Amniotic stem cell (primary cell): Measurements from ENCODE around the gene SLC39A11.

Source experiments
- DNase-seq: peaks from one replicate; lab custom pipeline; 2025; lab: John Stamatoyannopoulos, UW

The SLC39A11 gene

GRCh38 chr17:72976971-72977770 is 115.3 kb downstream of the SLC39A11 start:
- peak; percentile 31 for DNase-seq

- DNase-seq, result no peak
Measured at GRCh38 chr17:72975509-72975908, 117.0 kb downstream of the SLC39A11 start.

- DNase-seq, result no peak
Measured at GRCh38 chr17:72974605-72975232, 117.8 kb downstream of the SLC39A11 start.

- no peak for DNase-seq
Measured at GRCh38 chr17:72972263-72972951, 120.1 kb downstream of the SLC39A11 start.

GRCh38 chr17:72971226-72971880 is 121.1 kb downstream of the SLC39A11 start:
- DNase-seq, result no peak

- no peak for DNase-seq
Measured at GRCh38 chr17:72970797-72971196, 121.7 kb downstream of the SLC39A11 start.

- no peak for DNase-seq
Measured at GRCh38 chr17:72970246-72970645, 122.2 kb downstream of the SLC39A11 start.

GRCh38 chr17:72969293-72969906 is 123.1 kb downstream of the SLC39A11 start:
- no peak for DNase-seq

- DNase-seq, result no peak
Measured at GRCh38 chr17:72968798-72969197, 123.7 kb downstream of the SLC39A11 start.

- no peak for DNase-seq
Measured at GRCh38 chr17:72967977-72968585, 124.4 kb downstream of the SLC39A11 start.

GRCh38 chr17:72967277-72967970 is 125.1 kb downstream of the SLC39A11 start:
- no peak for DNase-seq

GRCh38 chr17:72962106-72962505 is 130.4 kb downstream of the SLC39A11 start:
- no peak for DNase-seq

GRCh38 chr17:72955391-72956140 is 136.9 kb downstream of the SLC39A11 start:
- DNase-seq, result no peak

- no peak for DNase-seq
Measured at GRCh38 chr17:72954579-72954978, 137.9 kb downstream of the SLC39A11 start.

GRCh38 chr17:72953621-72954020 is 138.9 kb downstream of the SLC39A11 start:
- no peak for DNase-seq

GRCh38 chr17:72952641-72953315 is 139.7 kb downstream of the SLC39A11 start:
- DNase-seq, result no peak

GRCh38 chr17:72952220-72952619 is 140.3 kb downstream of the SLC39A11 start:
- DNase-seq, result no peak

GRCh38 chr17:72950242-72950931 is 142.1 kb downstream of the SLC39A11 start:
- no peak for DNase-seq

- no peak for DNase-seq
Measured at GRCh38 chr17:72948115-72948514, 144.4 kb downstream of the SLC39A11 start.
